ENCODE results near the gene ABCC10.

DNA sequence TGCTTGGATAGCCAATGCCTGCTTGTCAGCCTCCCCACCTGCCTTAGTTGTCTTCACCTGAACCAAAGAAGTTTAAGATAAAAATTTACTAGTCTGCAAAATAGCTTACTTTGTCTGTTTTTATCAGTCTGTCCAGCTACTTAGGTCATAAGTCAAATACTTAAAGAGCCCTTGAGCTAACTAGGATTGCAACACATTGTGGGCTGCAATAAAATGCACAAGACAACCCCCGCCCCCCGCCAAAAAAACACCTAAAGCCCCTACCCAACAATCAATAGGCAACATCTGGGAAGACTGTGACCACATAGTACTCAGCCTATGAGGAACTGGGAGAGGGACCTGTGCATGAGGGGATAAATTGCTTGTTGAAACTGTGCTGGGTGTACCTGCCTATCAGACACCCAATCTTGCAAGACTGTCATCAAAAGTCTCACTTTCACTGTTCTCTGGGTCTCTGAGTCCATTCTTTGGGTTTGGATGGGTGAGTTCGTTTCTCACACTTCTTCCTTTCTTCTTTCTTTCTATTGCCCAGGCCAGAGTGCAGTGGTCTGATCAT lies 27.3 kb upstream of the ABCC10 start:
- TF ChIP-seq, protein P1, sequence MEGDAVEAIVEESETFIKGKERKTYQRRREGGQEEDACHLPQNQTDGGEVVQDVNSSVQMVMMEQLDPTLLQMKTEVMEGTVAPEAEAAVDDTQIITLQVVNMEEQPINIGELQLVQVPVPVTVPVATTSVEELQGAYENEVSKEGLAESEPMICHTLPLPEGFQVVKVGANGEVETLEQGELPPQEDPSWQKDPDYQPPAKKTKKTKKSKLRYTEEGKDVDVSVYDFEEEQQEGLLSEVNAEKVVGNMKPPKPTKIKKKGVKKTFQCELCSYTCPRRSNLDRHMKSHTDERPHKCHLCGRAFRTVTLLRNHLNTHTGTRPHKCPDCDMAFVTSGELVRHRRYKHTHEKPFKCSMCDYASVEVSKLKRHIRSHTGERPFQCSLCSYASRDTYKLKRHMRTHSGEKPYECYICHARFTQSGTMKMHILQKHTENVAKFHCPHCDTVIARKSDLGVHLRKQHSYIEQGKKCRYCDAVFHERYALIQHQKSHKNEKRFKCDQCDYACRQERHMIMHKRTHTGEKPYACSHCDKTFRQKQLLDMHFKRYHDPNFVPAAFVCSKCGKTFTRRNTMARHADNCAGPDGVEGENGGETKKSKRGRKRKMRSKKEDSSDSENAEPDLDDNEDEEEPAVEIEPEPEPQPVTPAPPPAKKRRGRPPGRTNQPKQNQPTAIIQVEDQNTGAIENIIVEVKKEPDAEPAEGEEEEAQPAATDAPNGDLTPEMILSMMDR (IDR thresholded peaks at IDR 0.05 in 2 of 3, conservative IDR thresholded peaks at IDR 0.05 in 1 of 3; ENCODE audit: control insufficient read depth in 2 of 3, extremely low read depth in 1 of 3, insufficient read depth in 1 of 3, low read depth in 3 of 3, low read length in 3 of 3) = no peak
- TF ChIP-seq MXI1 (IDR thresholded peaks at IDR 0.05; ENCODE audit: low read depth, low read length) (no peak), SMARCA5 (IDR thresholded peaks at IDR 0.05) (no peak), BHLHE40 (IDR thresholded peaks at IDR 0.05; ENCODE audit: borderline replicate concordance in 1 of 2, low read depth in 2 of 2, low read length in 1 of 2) (no peak), MTA3 (IDR thresholded peaks at IDR 0.05; ENCODE audit: borderline replicate concordance, low read length) (no peak), MEF2A (IDR thresholded peaks at IDR 0.05; ENCODE audit: insufficient read depth, low read depth, low read length) (no peak), POLR2A (IDR thresholded peaks at IDR 0.05; ENCODE audit: low read depth, low read length) (no peak)
- TF ChIP-seq, protein P2, sequence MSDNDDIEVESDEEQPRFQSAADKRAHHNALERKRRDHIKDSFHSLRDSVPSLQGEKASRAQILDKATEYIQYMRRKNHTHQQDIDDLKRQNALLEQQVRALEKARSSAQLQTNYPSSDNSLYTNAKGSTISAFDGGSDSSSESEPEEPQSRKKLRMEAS (IDR thresholded peaks at IDR 0.05; ENCODE audit: low read depth, low read length) = no peak

Data from GM12878 (cell line).